ENCODE measurements around the gene TCEAL1.
"Not testable (repeated sequence)": the region's sequence is repeated elsewhere in the genome, so short reads cannot be mapped to it uniquely, and the experiment has no call there.

TCEAL1 gene

GRCh38 chrX:103628386-103629317 lies at the start of gene TCEAL1:
TCEAL1 (plus strand) TSS chrX:103628975; CDS start chrX:103629917, 942 bp downstream.
- FAIRE-seq = no peak

GRCh38 chrX:103584596-103584995 lies 44.2 kb upstream of the TCEAL1 start:
- no peak for FAIRE-seq

- FAIRE-seq = no peak
Observed at GRCh38 chrX:103585411-103586313, 43.1 kb upstream of the TCEAL1 start, which contains the start of gene TCEAL4. TCEAL4 (plus strand) TSS chrX:103585515; CDS start chrX:103586676, 1,161 bp downstream.

- FAIRE-seq = no peak
Observed at GRCh38 chrX:103586314-103586646, 42.5 kb upstream of the TCEAL1 start.

- no peak for FAIRE-seq
Observed at GRCh38 chrX:103586659-103587058, 42.1 kb upstream of the TCEAL1 start.

GRCh38 chrX:103592295-103592694 lies 36.5 kb upstream of the TCEAL1 start:
- not testable (repeated sequence) for FAIRE-seq

GRCh38 chrX:103595202-103595601 lies 33.6 kb upstream of the TCEAL1 start:
- FAIRE-seq = not testable (repeated sequence)

GRCh38 chrX:103607364-103608305 lies 21.1 kb upstream of the TCEAL1 start, which contains the start of gene TCEAL3:
TCEAL3 (plus strand) TSS chrX:103607963; CDS start chrX:103609065, 1,102 bp downstream.
- no peak for FAIRE-seq

GRCh38 chrX:103608306-103608963 lies 20.3 kb upstream of the TCEAL1 start:
- no peak for FAIRE-seq

GRCh38 chrX:103610282-103610681 lies 18.5 kb upstream of the TCEAL1 start:
- no peak for FAIRE-seq

GRCh38 chrX:103613362-103613890 lies 15.3 kb upstream of the TCEAL1 start:
- FAIRE-seq = no peak

GRCh38 chrX:103614999-103615398 lies 13.8 kb upstream of the TCEAL1 start:
- no peak for FAIRE-seq

- no peak for FAIRE-seq
Observed at GRCh38 chrX:103615781-103616371, 12.9 kb upstream of the TCEAL1 start.

- FAIRE-seq = no peak
Observed at GRCh38 chrX:103616676-103617186, 12.0 kb upstream of the TCEAL1 start.

GRCh38 chrX:103624111-103624510 lies 4.7 kb upstream of the TCEAL1 start:
- FAIRE-seq = no peak

- FAIRE-seq = no peak
Observed at GRCh38 chrX:103626855-103627254, 1.9 kb upstream of the TCEAL1 start.

- FAIRE-seq = no peak
Observed at GRCh38 chrX:103629318-103630170, 769 bp downstream of the TCEAL1 start.

- no peak for FAIRE-seq
Observed at GRCh38 chrX:103630171-103630511, 1.4 kb downstream of the TCEAL1 start.

GRCh38 chrX:103631145-103631544 lies 2.4 kb downstream of the TCEAL1 start:
- FAIRE-seq = no peak

- no peak for FAIRE-seq
Observed at GRCh38 chrX:103635436-103635835, 6.7 kb downstream of the TCEAL1 start.
